Measurements from ENCODE around the gene RBM12.

The RBM12 gene

DNA sequence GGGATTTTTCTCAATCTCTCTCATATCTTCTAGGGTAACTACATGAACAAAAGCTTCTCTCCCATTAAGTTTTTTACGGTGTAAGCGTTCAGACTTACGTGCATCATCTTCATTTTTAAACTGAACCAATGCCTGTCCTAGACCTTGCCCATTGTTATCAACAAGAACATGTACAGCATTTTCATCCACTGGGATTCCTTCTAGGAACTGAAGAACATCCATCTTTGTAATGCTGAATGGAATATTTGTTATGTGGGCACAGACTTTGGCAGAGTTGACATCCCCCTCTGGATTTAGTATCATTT lies 11.3 kb downstream of the RBM12 start:
- DNase-seq, result no peak

DNA sequence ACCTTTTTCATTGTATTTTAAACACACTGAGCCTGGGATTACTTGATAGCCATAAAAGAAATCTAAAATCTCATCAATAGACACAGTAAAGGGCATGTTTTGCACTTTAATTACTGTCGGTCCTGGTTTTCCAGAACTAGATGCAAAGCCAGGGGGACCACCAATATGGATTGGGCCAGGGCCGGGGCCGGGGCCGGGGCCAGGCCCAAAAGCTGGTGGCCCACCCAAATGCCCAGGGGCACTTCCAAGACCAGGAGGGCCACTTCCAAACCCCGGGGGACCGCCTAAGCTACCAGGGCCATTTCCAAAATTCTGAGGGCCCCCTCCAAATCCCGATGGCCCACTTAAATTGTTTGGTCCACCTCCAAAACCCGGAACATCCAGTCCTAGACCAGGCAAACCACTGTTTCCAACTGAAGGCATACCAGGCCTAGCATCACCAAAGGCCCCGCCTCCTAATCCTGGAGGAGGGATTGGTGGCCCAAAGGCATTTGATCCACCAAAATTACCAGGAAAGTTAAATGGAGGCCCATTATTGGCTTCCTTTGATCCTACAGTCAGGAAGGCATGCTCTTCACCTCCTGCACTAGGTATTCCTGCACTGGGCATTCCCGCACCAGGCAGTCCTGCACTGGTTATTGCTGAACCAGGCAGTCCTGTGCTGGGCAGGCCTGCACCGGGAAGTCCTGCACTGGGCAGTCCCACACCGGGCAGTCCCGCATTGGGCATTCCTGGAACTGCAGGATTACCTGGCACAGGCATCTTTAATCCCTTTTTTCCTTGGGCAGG lies 11.9 kb downstream of the RBM12 start:
- no peak for DNase-seq

DNA sequence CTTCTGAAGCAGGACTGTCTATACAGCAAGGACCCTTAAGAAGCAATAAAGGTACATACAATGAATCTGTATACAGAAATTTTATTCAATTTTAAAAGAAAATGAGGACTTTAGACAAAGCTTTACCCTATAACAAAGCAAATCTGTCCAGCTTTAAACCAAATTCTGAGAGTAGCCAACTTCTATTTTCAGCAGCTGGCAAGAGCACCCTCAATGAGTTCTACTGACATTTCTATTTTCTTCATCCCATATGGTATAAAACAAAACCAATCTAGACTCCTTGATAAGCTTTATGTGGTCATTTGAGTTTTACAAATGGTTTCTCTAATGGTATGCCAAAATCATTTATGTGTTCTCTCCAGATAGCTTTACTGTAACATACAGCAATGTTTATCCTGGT lies 12.7 kb downstream of the RBM12 start:
- DNase-seq, result no peak

GRCh38 chr20:35650632-35651031 lies 14.1 kb downstream of the RBM12 start:
- no peak for DNase-seq

DNA sequence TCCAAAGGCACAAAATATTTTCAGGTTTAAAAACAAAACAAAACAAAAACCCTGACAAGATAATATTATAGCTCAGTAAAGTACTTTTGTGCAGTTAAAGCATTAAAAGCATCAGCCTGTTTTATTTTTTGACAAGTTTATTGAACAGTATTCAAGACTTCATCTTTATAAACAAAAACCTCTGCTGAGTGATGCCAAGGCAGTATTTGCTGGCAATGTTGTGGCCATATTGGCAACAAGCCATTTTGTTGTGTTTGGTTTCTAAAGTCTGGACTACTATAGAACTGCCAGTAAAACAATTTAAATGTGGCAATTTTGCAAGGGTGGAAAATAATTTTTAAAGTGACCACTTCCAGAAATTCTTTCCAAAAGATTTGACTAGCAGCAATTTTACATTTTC lies 15.9 kb downstream of the RBM12 start:
- no peak for DNase-seq

DNA sequence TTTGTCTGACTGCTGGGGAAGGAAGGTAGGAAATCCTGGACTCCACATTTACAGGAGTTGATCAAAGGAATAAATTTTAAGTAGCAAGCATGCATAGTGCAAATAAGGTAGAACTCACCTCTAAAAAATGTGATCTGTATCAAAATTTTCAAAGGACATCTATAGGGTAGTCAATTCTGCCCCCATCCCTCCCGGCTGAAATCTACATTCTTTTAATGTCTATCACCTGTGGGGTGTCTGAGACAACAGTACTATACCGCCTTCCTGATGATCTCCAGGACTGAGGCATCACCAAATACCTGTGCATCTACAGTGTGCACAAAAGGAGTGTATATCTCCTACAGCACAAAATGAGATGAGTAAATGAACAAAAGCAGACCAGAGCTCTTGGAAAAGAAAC lies 19.9 kb downstream of the RBM12 start:
- no peak for DNase-seq

- no peak for DNase-seq
Measured at GRCh38 chr20:35643045-35643444, 21.7 kb downstream of the RBM12 start.

- no peak for DNase-seq
Measured at GRCh38 chr20:35641743-35642142, 23.0 kb downstream of the RBM12 start.

DNA sequence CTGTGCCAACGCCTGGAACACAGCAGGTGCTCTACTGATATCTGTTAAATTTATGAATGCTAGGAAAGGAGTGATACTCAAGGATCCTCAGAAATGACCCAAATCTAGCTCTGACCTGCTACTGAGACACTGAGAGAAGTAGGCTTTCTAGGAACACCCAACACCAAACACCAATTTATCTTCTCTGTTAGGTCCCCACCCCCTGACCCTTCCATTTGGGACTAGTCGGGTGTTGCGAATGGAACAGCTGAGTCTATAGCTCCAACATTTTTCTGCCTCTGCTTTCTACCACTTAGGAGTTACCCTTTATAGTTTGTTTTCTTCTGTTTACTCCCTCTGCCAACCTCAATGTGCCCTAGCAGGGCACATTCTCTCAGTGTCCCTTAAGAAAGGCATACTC lies 24.0 kb downstream of the RBM12 start:
- DNase-seq, result no peak

GRCh38 chr20:35638751-35639150 lies 25.9 kb downstream of the RBM12 start:
- no peak for DNase-seq

GRCh38 chr20:35637276-35637675 lies 27.4 kb downstream of the RBM12 start:
- no peak for DNase-seq

DNA sequence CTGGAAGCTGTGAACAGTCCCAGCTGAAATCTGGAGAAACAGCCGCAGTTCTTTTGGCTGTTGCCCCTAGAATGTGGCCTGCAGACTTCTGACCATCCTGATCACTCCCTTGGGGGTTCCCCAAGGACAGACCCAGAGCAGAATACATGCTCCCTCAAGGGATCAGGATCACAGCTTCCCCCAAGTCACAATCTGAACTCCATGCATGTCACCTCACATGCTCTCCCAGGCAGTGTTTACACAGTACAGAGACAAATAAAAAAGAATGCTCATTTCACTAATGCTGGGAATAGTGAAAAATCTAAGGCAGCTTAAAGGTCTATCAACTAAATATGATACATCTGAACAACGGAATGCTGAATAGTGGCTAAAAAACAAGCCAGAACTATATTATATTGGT lies 28.6 kb downstream of the RBM12 start:
- DNase-seq, result no peak

GRCh38 chr20:35635652-35636051 lies 29.0 kb downstream of the RBM12 start:
- DNase-seq, result no peak

DNA sequence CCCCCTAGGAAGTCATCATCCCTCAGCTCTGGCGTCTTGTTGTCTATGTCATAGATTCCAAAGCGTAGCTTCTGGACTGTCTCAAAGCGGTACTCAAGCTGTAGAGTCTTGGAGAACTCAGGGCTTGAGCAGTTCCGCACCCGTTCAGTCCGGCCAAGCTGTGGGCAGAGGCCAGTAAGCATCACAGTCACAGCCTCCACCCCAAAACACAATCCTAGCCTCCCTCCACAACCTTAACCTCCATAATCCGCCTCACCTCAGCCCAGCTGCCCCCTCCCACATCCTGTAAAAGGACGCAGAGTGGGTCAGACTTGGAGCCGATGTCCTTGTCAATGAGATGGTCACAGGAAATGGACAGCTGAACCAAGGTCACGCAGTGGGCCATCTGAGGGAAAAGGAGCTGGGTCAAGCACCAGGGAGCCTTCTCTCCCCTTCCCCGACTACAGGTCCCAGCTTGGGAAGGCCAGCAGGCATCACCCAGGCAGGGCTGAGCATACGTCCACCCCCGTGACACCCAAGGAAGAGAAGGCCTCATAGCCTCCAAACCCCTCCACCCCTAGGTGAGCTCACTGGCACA lies 32.1 kb downstream of the RBM12 start:
- DNase-seq, result no peak

DNA sequence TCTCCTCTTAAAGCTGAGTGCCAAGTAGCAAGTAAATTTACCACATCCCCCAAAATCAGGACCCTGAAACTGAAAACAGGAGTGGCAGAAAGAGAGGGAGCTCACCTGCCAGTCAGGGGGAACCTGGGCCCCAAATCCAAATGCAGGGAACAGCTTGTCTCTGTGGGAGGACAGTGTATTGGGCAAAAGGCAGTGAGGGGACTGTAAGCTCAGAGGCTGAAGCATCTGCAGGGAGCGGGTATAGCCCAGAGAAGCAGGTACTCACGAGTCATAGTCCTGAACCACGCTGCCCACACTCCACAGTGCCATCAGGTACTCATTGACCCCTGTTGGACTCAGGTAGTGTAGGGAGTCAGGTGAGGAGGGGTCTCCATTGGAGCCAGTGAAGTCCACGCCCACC lies 34.1 kb downstream of the RBM12 start:
- no peak for DNase-seq

DNA sequence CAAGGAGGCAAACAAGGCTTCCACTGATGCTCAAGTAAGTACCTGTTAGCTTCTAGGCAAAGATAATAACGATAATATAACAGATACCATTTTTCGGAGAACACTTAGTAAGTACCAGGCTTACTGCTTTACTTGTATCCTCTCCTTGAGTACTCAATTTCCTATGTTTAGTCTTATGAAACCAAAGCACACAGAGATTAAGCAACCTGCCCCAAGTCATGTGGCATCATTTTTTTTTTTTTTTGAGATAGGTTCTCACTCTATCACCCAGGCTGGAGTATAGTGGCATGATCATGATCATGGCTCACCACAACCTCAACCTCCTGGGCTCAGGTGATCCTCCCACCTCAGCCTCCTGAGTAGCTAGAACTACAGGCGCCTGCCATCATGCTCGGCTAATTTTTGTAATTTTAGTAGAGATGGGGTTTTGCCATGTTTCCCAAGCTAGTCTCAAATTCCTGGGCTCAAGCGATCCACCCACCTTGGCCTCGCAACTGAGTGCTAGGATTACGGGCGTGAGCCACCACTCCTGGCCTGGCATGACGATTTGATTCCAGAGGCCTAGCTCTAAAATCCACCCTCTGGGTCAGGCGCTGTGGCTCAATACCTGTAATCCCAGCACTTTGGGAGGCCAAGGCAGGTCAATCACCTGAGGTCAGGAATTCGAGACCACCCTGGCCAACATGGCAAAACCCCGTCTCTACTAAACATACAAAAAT lies 35.1 kb downstream of the RBM12 start:
- DNase-seq, result no peak

DNA sequence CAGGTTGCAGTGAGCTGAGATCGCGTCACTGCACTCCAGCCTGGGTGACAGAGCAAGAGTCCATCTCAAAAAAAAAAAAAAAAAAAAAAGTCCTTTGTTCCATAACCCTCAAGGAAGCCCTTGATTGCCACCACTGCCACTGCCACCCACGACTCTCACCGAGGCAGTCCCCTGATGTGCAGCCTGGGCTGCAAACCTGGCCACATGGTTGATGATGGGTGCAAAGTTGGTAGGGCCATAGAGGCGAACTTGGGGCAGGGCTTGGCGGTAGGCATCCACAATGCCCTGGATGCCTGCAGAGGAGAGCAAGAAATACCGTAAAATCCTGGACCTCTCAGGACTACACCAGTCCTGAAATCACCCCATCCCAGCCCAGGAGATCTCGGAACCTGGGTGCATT lies 37.6 kb downstream of the RBM12 start:
- DNase-seq, result no peak

DNA sequence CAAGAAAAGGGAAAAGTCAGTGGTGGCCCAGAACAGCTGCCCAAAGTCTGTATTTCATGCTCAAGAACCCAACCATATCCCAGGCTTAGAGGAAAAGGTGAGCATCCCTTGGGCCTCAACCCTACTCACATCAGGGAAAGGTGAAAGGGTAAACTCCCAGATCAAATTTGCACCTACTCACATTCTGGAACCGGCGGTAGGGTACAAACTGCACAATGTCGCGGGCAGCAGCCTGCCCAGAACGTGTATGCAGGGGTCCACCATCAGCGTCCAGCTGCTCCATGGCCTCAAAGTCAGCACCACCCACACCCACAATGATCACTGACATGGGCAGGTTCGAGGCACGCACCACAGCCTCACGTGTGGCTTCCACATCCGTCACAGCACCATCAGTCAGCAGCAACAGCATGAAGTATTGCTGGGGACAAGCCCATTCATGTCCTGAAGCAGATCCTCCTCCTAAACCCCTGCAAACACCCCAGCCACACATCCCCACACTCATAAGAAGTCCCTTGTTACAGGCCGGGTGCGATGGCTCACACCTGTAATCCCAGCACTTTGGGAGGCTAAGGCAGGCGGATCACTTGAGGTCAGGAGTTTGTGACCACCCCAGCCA lies 38.2 kb downstream of the RBM12 start:
- no peak for DNase-seq

GRCh38 chr20:35625584-35626385 lies 38.9 kb downstream of the RBM12 start:
- DNase-seq, result no peak

DNA sequence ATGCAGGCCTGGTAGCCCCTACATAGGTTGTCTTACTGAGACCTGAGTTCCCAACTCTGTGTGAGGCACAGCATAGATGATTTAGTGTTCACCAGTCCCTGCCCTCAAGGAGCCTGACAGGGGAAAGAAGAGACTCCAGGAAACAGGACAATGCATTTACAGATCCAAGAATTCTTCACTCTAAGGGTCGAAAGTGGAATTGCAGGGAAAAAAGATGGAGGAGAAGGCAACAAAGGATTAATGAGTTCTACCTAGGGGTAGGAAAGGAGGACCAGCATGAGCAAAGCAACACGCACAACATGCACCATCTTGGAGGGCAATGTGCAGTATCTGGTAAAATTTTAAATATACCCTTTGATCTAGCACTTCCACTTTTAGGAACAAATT lies 43.1 kb downstream of the RBM12 start:
- no peak for DNase-seq

DNA sequence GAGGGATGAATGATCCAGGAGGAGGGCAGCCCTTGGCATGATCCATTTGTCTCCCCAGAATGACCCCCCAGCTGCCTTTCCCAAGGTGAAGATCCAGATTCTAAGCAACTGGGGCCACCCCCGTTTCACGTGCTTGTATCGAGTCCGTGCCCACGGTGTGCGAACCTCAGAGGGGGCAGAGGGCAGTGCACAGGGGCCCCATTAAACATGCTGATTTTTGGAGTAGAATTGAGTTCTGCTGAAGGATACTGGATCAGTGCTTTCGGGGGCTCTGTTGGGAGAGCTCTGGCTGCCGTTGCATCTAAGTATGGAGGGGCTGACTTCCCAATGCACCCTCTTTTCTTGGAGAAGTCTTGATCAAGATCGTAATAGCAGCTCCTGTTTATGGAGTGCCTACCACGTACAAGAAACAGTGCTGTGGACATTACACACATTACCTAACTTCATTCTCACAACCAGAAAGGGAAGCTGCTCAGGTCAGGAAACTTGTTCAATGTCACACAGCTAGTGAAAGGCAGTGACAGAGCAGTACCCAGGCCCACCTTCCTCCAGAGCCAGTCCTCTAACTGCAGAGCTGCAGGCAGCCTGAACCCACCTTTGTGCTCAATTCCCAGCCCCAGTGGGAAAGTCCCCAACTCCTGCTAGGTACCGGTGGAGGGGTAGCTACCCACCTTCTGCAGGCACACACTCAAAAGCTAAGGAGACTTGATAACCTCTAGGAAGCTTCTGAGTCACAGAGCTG lies 43.7 kb downstream of the RBM12 start:
- no peak for DNase-seq

All from DMS153 (cell line).